Parathyroid adenoma (tissue), 2 donors: ENCODE data around the gene CCDC32.

Source experiments
- H2AFZ ChIP-seq: fragments of 300-600 bp; sonication (generic); one replicate; pipeline ENCODE4 v1.7.0; 2017; ENCODE audit warnings: antibody characterized with exemption, mild to moderate bottlenecking
- H3K27ac ChIP-seq: fragments of 300-600 bp; sonication (generic); one replicate; pipeline ENCODE4 v1.7.0; 2017
- H3K27me3 ChIP-seq: fragments of 300-600 bp; sonication (generic); one replicate; pipeline ENCODE4 v1.7.0; 2017; ENCODE audit warnings: low read length; ENCODE audit not compliant: control insufficient read depth, insufficient read depth
- H3K36me3 ChIP-seq: fragments of 300-600 bp; sonication (generic); one replicate; pipeline ENCODE4 v1.7.0; 2017; ENCODE audit warnings: low read length; ENCODE audit not compliant: control insufficient read depth, insufficient read depth
- H3K4me1 ChIP-seq: fragments of 300-600 bp; sonication (generic); one replicate; pipeline ENCODE4 v1.7.0; 2017; ENCODE audit warnings: control low read depth
- H3K4me2 ChIP-seq: fragments of 300-600 bp; sonication (generic); one replicate; pipeline ENCODE4 v1.7.0; 2017; ENCODE audit warnings: low read length
- H3K4me3 ChIP-seq: fragments of 300-600 bp; sonication (generic); one replicate; pipeline ENCODE4 v1.7.0; 2017; ENCODE audit warnings: low read depth, low read length
- H3K79me2 ChIP-seq: fragments of 300-600 bp; sonication (generic); one replicate; pipeline ENCODE4 v1.7.0; 2017; ENCODE audit warnings: control low read depth
- H3K9ac ChIP-seq: fragments of 300-600 bp; sonication (generic); one replicate; pipeline ENCODE4 v1.7.0; 2017; ENCODE audit warnings: mild to moderate bottlenecking
- H3K9me3 ChIP-seq: fragments of 300-600 bp; sonication (generic); one replicate; pipeline ENCODE4 v1.7.0; 2017; ENCODE audit warnings: low read length; ENCODE audit not compliant: control insufficient read depth
- TF ChIP-seq, protein P1 (sequence below): fragments of 300-600 bp; sonication (generic); IDR thresholded peaks from one replicate; pipeline ENCODE4 v1.7.0; 2017; ENCODE audit warnings: antibody characterized with exemption, mild to moderate bottlenecking
- donor health status: primary hyperparathyroidism.

CCDC32 gene

DNA sequence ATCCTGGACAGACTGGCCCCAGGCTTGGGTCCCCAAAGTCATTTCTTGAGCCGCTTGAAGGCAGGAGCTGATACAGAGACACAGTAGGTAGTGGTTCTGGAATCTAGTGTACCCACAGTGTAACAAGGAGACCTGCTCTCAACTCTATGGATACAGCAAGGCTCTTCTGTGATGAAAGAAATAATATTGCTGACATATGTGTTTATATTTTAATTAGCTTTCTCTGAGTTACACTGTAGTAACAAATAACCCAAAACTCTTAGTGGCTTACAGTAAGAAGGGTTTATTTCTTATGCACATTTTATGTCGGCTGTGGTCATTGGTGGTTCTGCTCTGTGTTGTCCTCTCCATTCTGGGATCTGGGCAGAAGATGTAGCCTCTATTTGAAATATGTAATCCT is 48.5 kb downstream of the CCDC32 start:
- TF ChIP-seq, protein P1, sequence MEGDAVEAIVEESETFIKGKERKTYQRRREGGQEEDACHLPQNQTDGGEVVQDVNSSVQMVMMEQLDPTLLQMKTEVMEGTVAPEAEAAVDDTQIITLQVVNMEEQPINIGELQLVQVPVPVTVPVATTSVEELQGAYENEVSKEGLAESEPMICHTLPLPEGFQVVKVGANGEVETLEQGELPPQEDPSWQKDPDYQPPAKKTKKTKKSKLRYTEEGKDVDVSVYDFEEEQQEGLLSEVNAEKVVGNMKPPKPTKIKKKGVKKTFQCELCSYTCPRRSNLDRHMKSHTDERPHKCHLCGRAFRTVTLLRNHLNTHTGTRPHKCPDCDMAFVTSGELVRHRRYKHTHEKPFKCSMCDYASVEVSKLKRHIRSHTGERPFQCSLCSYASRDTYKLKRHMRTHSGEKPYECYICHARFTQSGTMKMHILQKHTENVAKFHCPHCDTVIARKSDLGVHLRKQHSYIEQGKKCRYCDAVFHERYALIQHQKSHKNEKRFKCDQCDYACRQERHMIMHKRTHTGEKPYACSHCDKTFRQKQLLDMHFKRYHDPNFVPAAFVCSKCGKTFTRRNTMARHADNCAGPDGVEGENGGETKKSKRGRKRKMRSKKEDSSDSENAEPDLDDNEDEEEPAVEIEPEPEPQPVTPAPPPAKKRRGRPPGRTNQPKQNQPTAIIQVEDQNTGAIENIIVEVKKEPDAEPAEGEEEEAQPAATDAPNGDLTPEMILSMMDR: no peak
- H3K79me2 ChIP-seq: no peaks in the 10 kb centered on the region
- H3K27ac ChIP-seq: no peak overlapping the region
- H3K4me1 ChIP-seq: peaks cover 1% of the 10 kb centered on the region
- no peak overlapping the region for H3K4me3 ChIP-seq
- H2AFZ ChIP-seq: no peak overlapping the region
- H3K9ac ChIP-seq: no peak overlapping the region
- H3K27me3 ChIP-seq: no peaks in the 10 kb centered on the region
- H3K36me3 ChIP-seq: no peaks in the 10 kb centered on the region
- no peak overlapping the region for H3K4me2 ChIP-seq
- no peaks in the 10 kb centered on the region for H3K9me3 ChIP-seq

DNA sequence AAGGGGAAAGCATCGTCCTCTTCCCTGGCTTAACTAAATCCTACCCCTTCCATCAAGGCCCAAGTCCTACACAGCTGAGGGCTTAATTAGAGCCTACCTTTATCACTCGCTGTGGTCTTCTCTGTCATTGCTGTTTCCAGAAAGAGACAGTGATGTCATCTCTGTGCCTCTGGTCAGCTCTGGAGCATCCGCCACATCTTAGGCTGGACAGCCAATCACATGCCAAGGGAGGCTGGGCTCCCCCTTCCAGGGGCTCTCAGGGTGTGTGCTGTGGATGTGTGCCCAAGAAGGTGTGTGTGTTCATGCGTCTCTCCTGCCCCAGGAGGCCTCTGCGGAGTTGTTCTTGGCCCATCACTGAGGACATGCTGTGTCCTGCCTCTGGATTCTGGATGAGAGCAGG is 51.2 kb downstream of the CCDC32 start:
- Histone ChIP-seq H2AFZ (no peak overlapping the region), H3K4me3 (no peak overlapping the region), H3K27ac (no peak overlapping the region), H3K4me2 (no peak overlapping the region), H3K79me2 (no peaks in the 10 kb centered on the region), H3K27me3 (no peaks in the 10 kb centered on the region), H3K36me3 (no peaks in the 10 kb centered on the region), H3K4me1 (peaks cover 12% of the 10 kb centered on the region), H3K9me3 (no peaks in the 10 kb centered on the region), H3K9ac (no peak overlapping the region)
- TF ChIP-seq, protein P1: no peak

DNA sequence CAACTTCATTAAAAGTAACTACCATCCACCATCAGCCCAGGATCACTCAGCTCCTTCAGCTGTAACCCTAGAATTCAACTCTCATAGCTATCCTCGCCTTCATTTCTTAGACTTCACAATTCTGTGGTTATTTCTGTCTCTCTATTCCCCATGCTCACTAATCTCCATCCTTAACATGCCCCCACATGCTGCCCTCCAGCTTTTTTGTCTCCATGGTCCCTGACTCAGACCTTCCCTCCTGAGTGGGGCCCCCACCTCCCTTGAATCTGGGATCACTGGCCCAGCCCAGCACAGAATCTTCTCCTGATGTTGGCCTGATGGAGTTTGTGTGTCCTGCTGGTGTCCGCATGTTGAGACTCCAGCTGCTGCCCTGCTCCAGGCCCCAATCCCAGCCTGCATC is 52.4 kb downstream of the CCDC32 start:
- Histone ChIP-seq H3K9ac (no peak overlapping the region), H3K4me1 (peaks cover 12% of the 10 kb centered on the region), H3K36me3 (no peaks in the 10 kb centered on the region), H3K4me2 (no peak overlapping the region), H3K4me3 (no peak overlapping the region), H3K79me2 (no peaks in the 10 kb centered on the region), H2AFZ (peak overlapping the region; percentile 84), H3K9me3 (no peaks in the 10 kb centered on the region), H3K27ac (no peak overlapping the region), H3K27me3 (no peaks in the 10 kb centered on the region)
- TF ChIP-seq, protein P1: no peak

DNA sequence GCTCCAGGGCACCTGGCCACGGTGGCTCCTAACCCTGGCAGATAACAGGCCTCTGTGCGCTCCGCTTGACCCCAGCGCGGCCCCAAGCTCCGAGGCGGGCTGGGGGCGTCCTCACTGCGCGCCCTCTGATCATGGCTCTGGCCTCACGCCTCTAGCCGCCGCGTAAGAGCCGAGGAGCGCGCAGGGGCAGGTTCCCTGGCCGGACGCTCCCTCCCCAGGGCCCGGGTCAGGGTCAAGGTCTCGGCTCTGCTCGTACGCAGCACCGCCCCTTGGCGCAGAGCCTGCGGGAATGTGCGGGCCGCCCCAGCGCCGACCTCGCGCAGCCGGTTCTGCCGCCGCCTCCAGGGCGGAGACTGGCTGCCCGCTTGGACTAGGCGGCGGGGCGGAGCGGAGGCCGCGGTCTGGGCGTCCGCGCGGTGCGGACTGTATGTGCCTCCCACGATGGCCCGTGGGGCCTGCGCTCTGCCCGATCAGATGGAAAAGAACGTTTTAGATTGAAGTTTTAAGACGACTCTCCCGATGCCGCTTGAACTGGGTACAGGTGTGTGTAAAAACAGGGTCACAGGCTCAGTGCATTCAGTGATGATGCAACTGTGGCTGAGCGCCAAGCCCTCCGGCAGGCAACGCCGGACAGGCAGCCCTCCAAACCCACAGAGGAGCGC is 53.2 kb downstream of the CCDC32 start:
- Histone ChIP-seq H3K4me1 (peaks cover 12% of the 10 kb centered on the region), H3K79me2 (no peaks in the 10 kb centered on the region), H3K4me2 (peak overlapping the region; percentile 42), H3K27ac (peak overlapping the region; percentile 82), H3K4me3 (peak overlapping the region; percentile 40), H3K27me3 (no peaks in the 10 kb centered on the region), H2AFZ (peak overlapping the region; percentile 84), H3K9ac (no peak overlapping the region), H3K36me3 (no peaks in the 10 kb centered on the region), H3K9me3 (no peaks in the 10 kb centered on the region)
- TF ChIP-seq, protein P1: no peak

DNA sequence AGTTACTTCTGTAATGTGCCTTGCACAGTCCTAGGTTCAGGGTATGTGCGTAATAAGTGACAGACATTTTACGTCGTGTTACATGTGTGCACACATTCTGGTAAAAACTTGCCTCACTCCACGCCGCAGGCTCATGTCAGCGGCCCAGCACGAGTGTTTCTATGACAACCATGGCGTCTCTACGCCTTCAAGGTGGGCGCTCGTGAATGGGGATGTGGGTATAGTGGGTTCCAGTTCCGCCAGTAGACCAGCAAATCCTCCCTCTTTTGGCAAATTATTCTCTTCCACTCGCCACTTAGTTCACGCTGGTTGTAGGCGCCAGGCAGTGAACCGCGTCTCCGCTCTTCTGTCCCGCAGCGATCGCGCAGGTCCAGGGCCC is 53.8 kb downstream of the CCDC32 start:
- no peak overlapping the region for H3K9ac ChIP-seq
- no peaks in the 10 kb centered on the region for H3K27me3 ChIP-seq
- TF ChIP-seq, protein P1: no peak
- peak overlapping the region; percentile 42 for H3K4me2 ChIP-seq
- H3K27ac ChIP-seq: peak overlapping the region; percentile 82
- H3K79me2 ChIP-seq: no peaks in the 10 kb centered on the region
- no peaks in the 10 kb centered on the region for H3K36me3 ChIP-seq
- H2AFZ ChIP-seq: peak overlapping the region; percentile 84
- H3K9me3 ChIP-seq: no peaks in the 10 kb centered on the region
- H3K4me1 ChIP-seq: peaks cover 12% of the 10 kb centered on the region
- H3K4me3 ChIP-seq: peak overlapping the region; percentile 40
